ENCODE results near the gene PIRT. TPM values are rescaled to one million over a fixed set of nuclear protein-coding genes. Genes with fewer than 3 reads are reported as not detected.
"Not testable (repeated sequence)": the region's sequence is repeated elsewhere in the genome, so short reads cannot be mapped to it uniquely, and the experiment has no call there.

PIRT gene
- total RNA-seq, result not detected
- long read RNA-seq, result 0 reads

DNA sequence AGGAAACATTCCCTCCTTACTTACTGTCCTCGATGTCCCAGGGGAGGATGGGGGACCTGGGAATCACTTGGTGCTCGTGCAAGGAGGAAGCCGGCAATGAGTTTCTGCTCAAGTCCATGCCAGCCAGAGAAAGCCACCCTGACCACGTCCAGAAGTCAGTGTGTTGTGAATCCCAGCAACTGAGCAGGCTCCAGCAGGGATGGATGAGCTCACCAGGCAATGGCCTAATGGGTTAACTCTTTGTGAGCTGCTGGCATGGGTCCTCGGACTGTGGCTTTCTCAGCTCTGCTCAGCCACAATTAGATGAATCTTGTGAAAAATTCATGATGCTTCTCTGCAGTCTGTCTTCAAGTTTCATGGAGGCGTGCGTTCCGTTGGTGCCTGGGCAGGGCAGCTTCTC, at the start of gene PIRT:
Gene PIRT, minus strand, starts transcription at position 167 of the 400 bp plus-strand sequence. CDS start 12,442 bp downstream, outside the sequence.
- intact Hi-C loops (cut with DNase I), result no loop called here

DNA sequence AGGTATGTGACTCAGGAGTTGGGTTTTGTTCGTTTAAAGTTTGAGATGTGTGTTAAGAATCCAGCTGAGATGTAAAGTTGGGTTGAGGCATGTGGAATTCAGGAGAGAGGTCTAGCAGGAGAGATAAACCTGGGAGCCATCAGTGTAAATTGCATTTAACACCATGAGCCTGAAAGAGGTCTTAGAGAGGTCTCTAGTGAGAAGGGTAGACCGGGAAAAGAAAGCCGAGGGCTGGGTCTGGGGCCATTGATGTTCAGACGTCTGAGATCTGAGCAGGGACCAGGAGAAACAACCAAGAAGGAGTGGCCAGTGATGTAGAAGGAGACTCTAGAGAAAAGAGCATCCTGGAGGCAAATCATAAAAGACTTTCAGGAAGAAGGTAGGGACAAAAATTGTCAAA, 44.1 kb upstream of the PIRT start:
- no peak for DNase-seq (ENCODE audit: low spot score)
- intact Hi-C loops (cut with DNase I), result no loop called here

More for the DNA sequence above, at the start of gene PIRT:
- no peak for DNase-seq (ENCODE audit: low spot score)

- intact Hi-C loops (cut with DNase I), result loop anchor here (5.0 to 10.0 kb wide), 3 partner anchors 263 to 1108 kb away; no protein-coding TSS in a partner anchor
- no peak for DNase-seq (ENCODE audit: low spot score)
Observed at GRCh38 chr17:10879190-10879836, 41.4 kb upstream of the PIRT start.

- DNase-seq (ENCODE audit: low spot score), result no peak
- intact Hi-C loops (cut with DNase I), result loop anchor here (5.0 to 10.0 kb wide), 3 partner anchors 266 to 1111 kb away; no protein-coding TSS in a partner anchor
Observed at GRCh38 chr17:10875984-10876555, 38.2 kb upstream of the PIRT start.

GRCh38 chr17:10875430-10875851, 37.6 kb upstream of the PIRT start:
- intact Hi-C loops (cut with DNase I), result loop anchor here (5.0 to 10.0 kb wide), 3 partner anchors 267 to 1112 kb away; no protein-coding TSS in a partner anchor
- no peak for DNase-seq (ENCODE audit: low spot score)

- DNase-seq (ENCODE audit: low spot score), result no peak
- intact Hi-C loops (cut with DNase I), result loop anchor here (10.0 kb wide), 1 partner anchor 773 kb away; no protein-coding TSS in a partner anchor
Observed at GRCh38 chr17:10871914-10872313, 34.0 kb upstream of the PIRT start.

GRCh38 chr17:10870336-10871050, 32.6 kb upstream of the PIRT start:
- no peak for DNase-seq (ENCODE audit: low spot score)
- intact Hi-C loops (cut with DNase I), result loop anchor here (10.0 kb wide), 1 partner anchor 774 kb away; no protein-coding TSS in a partner anchor

GRCh38 chr17:10868744-10869143, 30.9 kb upstream of the PIRT start:
- intact Hi-C loops (cut with DNase I), result not testable (repeated sequence)

GRCh38 chr17:10859051-10859450, 21.2 kb upstream of the PIRT start:
- DNase-seq (ENCODE audit: low spot score), result no peak
- intact Hi-C loops (cut with DNase I), result no loop called here

More at GRCh38 chr17:10868744-10869143, 30.9 kb upstream of the PIRT start:
- DNase-seq (ENCODE audit: low spot score), result not testable (repeated sequence)

DNA sequence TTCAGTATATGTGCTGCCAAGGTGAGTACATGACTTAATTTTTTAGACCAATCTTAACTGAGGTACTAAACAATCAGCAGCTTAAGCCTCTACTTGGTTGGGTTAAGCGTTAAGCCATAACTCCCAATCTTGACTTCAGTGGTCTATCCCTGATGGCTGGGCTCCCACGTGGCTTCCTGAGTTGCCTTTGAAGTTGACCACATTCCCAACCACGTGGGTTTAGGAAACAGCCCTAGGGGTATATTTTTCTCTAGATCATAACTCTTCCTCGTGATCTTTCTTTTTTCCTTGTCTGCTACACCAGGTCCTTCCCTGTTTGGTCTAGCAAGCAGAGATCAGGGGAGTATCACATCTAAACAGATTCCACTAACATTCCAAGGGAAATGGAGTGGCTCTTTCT, 20.1 kb upstream of the PIRT start:
- no peak for DNase-seq (ENCODE audit: low spot score)
- intact Hi-C loops (cut with DNase I), result no loop called here

GRCh38 chr17:10846636-10847035, 8.7 kb upstream of the PIRT start:
- intact Hi-C loops (cut with DNase I), result loop anchor here (5.0 kb wide), 1 partner anchor 199 kb away; no protein-coding TSS in a partner anchor
- DNase-seq (ENCODE audit: low spot score), result not testable (repeated sequence)

DNA sequence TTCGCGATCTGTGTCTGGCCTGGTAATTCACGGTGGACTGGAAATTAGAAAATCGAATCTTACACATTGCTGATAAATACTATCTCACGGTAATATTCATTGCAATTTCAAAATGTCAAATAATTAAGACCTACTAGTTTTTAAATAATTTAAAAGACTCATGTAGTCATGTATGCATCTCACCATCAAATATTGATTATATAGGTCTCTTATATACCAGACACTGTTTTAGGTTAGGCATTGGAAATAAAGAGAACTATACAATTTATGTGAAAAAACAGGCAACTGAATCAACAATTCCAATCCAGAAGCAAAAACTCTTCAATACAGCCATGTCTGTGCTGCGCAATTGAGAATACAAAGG, 7.5 kb upstream of the PIRT start:
- intact Hi-C loops (cut with DNase I), result loop anchor here (2.0 to 5.0 kb wide), 2 partner anchors 109 to 198 kb away; no protein-coding TSS in a partner anchor
- DNase-seq (ENCODE audit: low spot score), result no peak

DNA sequence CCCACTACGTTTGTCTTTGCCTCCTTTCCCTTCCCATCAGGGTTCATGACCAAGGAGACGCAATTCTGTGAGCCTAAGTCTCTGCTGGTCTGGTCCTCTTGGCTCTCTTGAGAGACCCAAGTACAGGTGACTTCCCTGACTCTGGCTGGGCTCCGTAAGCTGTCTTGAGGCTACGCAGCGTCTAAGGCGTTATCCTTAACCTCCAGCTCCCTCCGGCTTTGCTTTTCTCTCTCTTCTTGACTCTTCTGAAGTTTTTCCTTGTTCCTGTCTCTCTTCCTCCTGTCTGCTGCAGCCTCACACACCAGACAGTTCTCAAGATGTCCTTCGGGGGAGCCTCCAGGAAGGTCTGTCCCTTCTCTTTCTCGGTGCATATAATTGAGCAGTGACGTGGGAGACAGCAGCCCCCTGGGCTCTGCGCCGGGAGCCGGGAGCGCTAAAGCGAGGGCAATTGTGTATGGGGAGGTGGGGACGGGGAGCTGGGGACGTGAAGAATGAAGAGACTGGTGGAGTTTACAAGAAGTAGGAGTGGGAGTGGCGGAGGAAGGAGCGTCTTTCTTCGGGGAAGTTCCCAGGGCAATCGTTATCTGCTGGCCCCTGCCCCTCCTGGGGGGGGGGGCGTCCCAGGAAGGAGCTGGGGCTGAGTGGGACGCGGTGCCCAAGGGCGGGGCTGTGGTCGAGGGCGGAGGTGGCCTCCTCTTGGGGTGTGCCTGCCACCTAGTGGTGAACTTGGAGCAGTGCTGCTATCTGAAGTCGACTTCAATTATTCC, 6.9 kb upstream of the PIRT start:
- intact Hi-C loops (cut with DNase I), result loop anchor here (2.0 to 5.0 kb wide), 2 partner anchors 108 to 198 kb away; no protein-coding TSS in a partner anchor
- DNase-seq (ENCODE audit: low spot score), result peak; percentile 82

DNA sequence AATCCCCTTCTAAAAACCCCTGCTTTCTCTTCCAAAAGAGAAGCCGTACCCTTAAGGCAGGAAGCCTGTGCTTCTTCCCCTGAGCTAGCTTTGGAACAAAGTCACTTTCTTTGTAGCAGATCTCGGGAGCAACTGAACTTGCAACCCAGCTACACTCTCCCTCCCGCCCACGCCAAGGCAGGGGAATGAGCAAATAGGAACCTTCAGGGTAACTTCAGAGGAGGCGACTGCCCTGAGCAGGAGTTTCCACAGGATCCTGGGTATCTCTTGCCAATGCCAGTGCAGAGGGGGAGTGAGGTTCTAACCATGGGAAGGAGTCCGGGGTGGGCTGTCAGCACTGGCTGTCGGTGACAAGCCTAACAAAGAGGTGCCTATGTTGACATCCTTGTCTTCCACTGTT, 5.9 kb upstream of the PIRT start:
- no peak for DNase-seq (ENCODE audit: low spot score)
- intact Hi-C loops (cut with DNase I), result loop anchor here (2.0 kb wide), 1 partner anchor 107 kb away; no protein-coding TSS in a partner anchor

- DNase-seq (ENCODE audit: low spot score), result no peak
- intact Hi-C loops (cut with DNase I), result no loop called here
Observed at GRCh38 chr17:10842658-10843057, 4.8 kb upstream of the PIRT start.

- intact Hi-C loops (cut with DNase I), result no loop called here
- no peak for DNase-seq (ENCODE audit: low spot score)
Observed at GRCh38 chr17:10838682-10839081, 795 bp upstream of the PIRT start.

GRCh38 chr17:10836966-10837590, 809 bp downstream of the PIRT start:
- DNase-seq (ENCODE audit: low spot score), result no peak
- intact Hi-C loops (cut with DNase I), result no loop called here

GRCh38 chr17:10836145-10836544, 1.7 kb downstream of the PIRT start:
- no peak for DNase-seq (ENCODE audit: low spot score)
- intact Hi-C loops (cut with DNase I), result no loop called here

DNA sequence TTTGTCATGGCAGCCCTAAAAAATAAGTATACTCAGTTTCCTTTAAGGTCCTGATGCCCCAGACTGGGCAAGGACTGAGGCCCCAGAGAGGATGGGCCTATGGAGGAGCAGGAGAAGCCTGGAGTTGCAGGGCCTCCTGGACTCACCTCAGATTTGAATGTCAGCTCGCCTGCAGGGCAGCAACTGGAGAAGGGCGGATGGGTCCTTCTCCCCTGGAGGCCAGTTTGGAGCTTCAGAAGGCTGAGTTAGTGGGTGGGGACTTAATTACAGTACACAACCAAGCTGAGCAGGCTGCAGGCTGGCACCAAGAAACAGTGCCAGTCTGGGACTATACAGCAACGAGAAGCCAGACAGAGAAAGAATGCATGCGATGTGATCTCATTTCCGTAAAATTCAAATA, 6.2 kb downstream of the PIRT start:
- intact Hi-C loops (cut with DNase I), result no loop called here
- DNase-seq (ENCODE audit: low spot score), result no peak
